Lung (tissue), 12 donors: ENCODE measurements around the gene FAM114A1. TPM values are rescaled to one million over a fixed set of nuclear protein-coding genes. Genes with fewer than 3 reads are reported as not detected.

Experiments
- ATAC-seq: fragments of 200-7000 bp; cut with Tn5 transposase; one replicate; pipeline ENCODE4 v1.9.1; 2020; ENCODE audit warnings: moderate number of reproducible peaks; ENCODE audit not compliant: insufficient read depth, low FRiP score
- DNase-seq, 3 donors: peaks; one replicate each; pipeline ENCODE4 v3.0.0-alpha.2; 2013 to 2017
- H3K27ac ChIP-seq, 2 donors: one replicate each; pipeline ENCODE4 v1.5.1; 2013; ENCODE audit warnings: mild to moderate bottlenecking in 2 of 2, moderate library complexity in 2 of 2, control low read depth in 1 of 2, inconsistent platforms in 1 of 2, low read depth in 1 of 2, low read length in 1 of 2
- H3K27me3 ChIP-seq, 3 donors: one replicate each; pipeline ENCODE4 v1.5.1; 2013; ENCODE audit warnings: low read length in 2 of 3; ENCODE audit not compliant: control insufficient read depth in 3 of 3, insufficient read depth in 3 of 3
- H3K36me3 ChIP-seq, 4 donors: one replicate each; pipeline ENCODE4 v1.5.1; 2013; ENCODE audit warnings: low read length in 4 of 4, mild to moderate bottlenecking in 1 of 4, moderate library complexity in 1 of 4; ENCODE audit not compliant: control insufficient read depth in 4 of 4, insufficient read depth in 4 of 4
- H3K4me1 ChIP-seq, 5 donors: one replicate each; pipeline ENCODE4 v1.5.1; 2013; ENCODE audit warnings: low read length in 5 of 5, mild to moderate bottlenecking in 2 of 5, moderate library complexity in 1 of 5; ENCODE audit not compliant: control insufficient read depth in 5 of 5, insufficient read depth in 5 of 5
- H3K4me3 ChIP-seq: one replicate; pipeline ENCODE4 v1.5.1; 2013; ENCODE audit warnings: mild to moderate bottlenecking, control low read depth, moderate library complexity
- H3K9ac ChIP-seq, 2 donors: one replicate each; pipeline ENCODE4 v1.5.1; 2013; ENCODE audit warnings: low read length in 2 of 2, control low read depth in 1 of 2; ENCODE audit not compliant: insufficient read depth in 1 of 2
- H3K9me3 ChIP-seq, 4 donors: one replicate each; pipeline ENCODE4 v1.5.1; 2013; ENCODE audit warnings: low read length in 3 of 4, mild to moderate bottlenecking in 1 of 4, moderate library complexity in 1 of 4; ENCODE audit not compliant: control insufficient read depth in 4 of 4, insufficient read depth in 3 of 4
- WGBS, 2 donors: extraction: QIAGEN DNeasy Blood & Tissue Kit; methylation state at CpG; one replicate each; pipeline ENCODE4 v1.1.7; 2013; 5-methylcytosine and 5-hydroxymethylcytosine counted together
- polyA plus RNA-seq, 2 donors: library from polyadenylated mRNA; stranded (reverse); fragments of 200-250 nt; gene quantifications; one replicate each; pipeline ENCODE4 v1.2.1, GENCODE V29; 2013
- total RNA-seq, 2 donors: library from RNA; depleted of rRNA in 1 of 2; stranded (reverse); fragments of >200 nt in 1 of 2; gene quantifications; one replicate each; pipeline ENCODE4 v1.2.1, GENCODE V29; 2014 to 2021
- TF ChIP-seq, protein P1 (sequence below): IDR thresholded peaks from 2 replicates; pipeline ENCODE4 v1.5.1; 2012; ENCODE audit warnings: mild to moderate bottlenecking; ENCODE audit errors: control extremely low read depth, extremely low read depth
- donor health status: control.
- donor health status: control.
- donor health status: Bipolar disorder and iron deficiency.
- donor health status: healthy.
- donor health status: DM: yes; HTN: yes; CAD: no.

FAM114A1 gene
- total and polyA plus RNA-seq, 4 donors: 9.5 to 70.0 (median 36.3) TPM

DNA sequence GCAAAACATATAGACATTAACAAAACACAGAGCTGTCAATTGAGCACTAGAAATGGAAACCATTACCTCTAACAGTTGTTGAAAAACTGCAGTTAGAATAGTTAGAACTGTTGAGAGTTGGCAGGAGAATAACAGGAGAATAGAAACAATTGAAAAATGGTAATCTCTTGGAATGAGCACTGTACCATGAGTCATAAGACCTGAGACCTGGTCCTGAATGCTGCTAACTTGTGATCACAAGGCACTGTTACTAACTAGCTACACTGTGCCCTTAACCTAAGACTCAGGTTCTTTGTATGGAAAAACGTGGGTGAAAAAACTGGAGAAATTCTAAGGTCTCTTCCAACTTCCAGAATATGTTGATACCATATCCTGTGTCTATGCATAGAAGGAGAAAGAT is 29.3 kb downstream of the FAM114A1 start:
- peaks cover 5 to 49% (median 24%) of the 10 kb centered on the region in 4 donors for H3K36me3 ChIP-seq

DNA sequence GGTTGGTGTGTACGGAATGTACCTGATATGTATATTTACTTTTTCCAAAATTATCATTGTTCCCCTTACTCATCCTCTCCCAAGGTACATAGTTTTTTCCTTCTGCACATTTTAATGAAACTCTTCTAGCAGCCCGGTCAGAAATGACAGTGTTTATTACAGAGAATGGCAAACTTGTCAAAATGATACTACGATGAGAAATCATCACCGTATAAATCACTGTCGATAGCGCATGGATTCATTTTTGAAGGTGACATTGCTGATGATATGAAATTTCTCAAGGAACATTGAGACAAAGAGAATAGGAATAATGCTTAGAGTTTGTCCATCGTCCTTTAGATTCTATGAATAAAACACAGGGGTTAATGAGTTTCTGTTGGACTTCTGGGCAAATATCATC is 30.6 kb downstream of the FAM114A1 start:
- no peaks in the 10 kb centered on the region for H3K27me3 ChIP-seq
- no peak for DNase-seq
- H3K4me1 ChIP-seq: no peaks in the 10 kb centered on the region
- peaks cover 5 to 45% (median 24%) of the 10 kb centered on the region in 4 donors for H3K36me3 ChIP-seq
- TF ChIP-seq, protein P1, sequence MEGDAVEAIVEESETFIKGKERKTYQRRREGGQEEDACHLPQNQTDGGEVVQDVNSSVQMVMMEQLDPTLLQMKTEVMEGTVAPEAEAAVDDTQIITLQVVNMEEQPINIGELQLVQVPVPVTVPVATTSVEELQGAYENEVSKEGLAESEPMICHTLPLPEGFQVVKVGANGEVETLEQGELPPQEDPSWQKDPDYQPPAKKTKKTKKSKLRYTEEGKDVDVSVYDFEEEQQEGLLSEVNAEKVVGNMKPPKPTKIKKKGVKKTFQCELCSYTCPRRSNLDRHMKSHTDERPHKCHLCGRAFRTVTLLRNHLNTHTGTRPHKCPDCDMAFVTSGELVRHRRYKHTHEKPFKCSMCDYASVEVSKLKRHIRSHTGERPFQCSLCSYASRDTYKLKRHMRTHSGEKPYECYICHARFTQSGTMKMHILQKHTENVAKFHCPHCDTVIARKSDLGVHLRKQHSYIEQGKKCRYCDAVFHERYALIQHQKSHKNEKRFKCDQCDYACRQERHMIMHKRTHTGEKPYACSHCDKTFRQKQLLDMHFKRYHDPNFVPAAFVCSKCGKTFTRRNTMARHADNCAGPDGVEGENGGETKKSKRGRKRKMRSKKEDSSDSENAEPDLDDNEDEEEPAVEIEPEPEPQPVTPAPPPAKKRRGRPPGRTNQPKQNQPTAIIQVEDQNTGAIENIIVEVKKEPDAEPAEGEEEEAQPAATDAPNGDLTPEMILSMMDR: no peak
- no peaks in the 10 kb centered on the region for H3K9me3 ChIP-seq
- no peak overlapping the region for H3K27ac ChIP-seq
- no peak overlapping the region for H3K4me3 ChIP-seq
- H3K9ac ChIP-seq: no peak overlapping the region
- 93 to 94% methylated on average over 7 of the region's 7 CpGs for WGBS, 2 donors
- no peak for ATAC-seq

More for the DNA sequence above, 29.3 kb downstream of the FAM114A1 start:
- no peak for ATAC-seq
- WGBS, 2 donors: 81 to 93% methylated on average over 1 of the region's 1 CpG
- Histone ChIP-seq H3K9me3 (no peaks in the 10 kb centered on the region), H3K4me3 (no peak overlapping the region), H3K4me1 (no peaks in the 10 kb centered on the region), H3K9ac (no peak overlapping the region), H3K27ac (no peak overlapping the region), H3K27me3 (no peaks in the 10 kb centered on the region)
- DNase-seq: no peak
- TF ChIP-seq, protein P1: no peak

DNA sequence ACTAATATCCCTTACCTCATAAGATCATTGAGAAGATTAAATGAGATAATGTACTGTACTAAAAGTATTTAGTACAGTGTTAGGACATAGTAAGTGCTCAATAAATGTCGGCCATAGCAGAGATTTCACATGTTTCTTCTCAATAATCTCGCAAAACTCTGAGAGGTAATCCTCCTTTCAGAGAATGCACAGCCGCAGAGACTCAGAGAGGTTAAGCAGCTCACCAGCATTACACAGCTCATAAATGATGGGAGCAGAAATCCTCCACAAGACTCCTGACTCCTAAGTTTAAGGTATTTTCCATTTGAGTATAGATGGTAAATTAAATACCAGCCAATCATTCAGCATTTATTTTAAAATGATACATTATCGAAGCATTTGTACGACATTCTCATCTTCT is 34.6 kb downstream of the FAM114A1 start:
- Histone ChIP-seq H3K9me3 (no peaks in the 10 kb centered on the region), H3K36me3 (peaks cover 9 to 29% (median 15%) of the 10 kb centered on the region in 4 donors), H3K27ac (no peak overlapping the region), H3K4me1 (peaks cover 0 to 17% (median 0%) of the 10 kb centered on the region in 5 donors), H3K4me3 (no peak overlapping the region), H3K27me3 (no peaks in the 10 kb centered on the region), H3K9ac (no peak overlapping the region)
- ATAC-seq (no peak), DNase-seq (no peak)
- TF ChIP-seq, protein P1: no peak
- WGBS, 2 donors: 95 to 96% methylated on average over 5 of the region's 5 CpGs

DNA sequence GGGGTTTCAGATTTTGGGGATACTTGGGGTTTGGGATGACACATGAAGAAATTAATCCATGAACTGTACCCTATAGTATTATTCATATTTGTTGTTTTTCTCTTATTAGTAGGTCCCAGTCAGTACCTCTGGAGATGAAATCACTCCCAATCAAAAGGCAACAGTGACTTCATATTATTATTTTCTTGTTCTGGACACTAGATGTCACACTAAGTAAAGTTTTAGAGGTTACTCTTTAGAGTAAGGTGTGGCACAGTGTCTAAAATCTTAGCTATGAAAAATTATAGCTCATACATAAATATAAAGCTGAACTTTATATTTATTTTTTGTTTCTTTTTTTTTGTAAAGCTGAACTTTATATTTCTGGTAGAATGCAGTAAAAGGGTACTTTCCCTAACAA is 35.1 kb downstream of the FAM114A1 start:
- Histone ChIP-seq H3K9ac (no peak overlapping the region), H3K27me3 (no peaks in the 10 kb centered on the region), H3K27ac (no peak overlapping the region), H3K4me1 (peaks cover 0 to 17% (median 0%) of the 10 kb centered on the region in 5 donors), H3K4me3 (no peak overlapping the region), H3K36me3 (peaks cover 10 to 33% (median 15%) of the 10 kb centered on the region in 4 donors), H3K9me3 (no peaks in the 10 kb centered on the region)
- peak in 2 of 3 donors; percentile 48 to 53 for DNase-seq
- TF ChIP-seq, protein P1: no peak
- ATAC-seq: no peak
